GM12878 (cell line): ENCODE data around the gene HNRNPA1. TPM values are rescaled to one million over a fixed set of nuclear protein-coding genes. Genes with fewer than 3 reads are reported as not detected.

Experiments used
- ATAC-seq: fragments of 200-7000 bp; cut with Tn5 transposase; 3 replicates; pipeline ENCODE4 v1.9.1; 2020; ENCODE audit warnings: mild to moderate bottlenecking, moderate library complexity
- BruUV-seq: library from RNA; stranded (reverse); fragments of 400-500 nt; replicated peaks from 2 replicates; lab custom pipeline; 2021; lab: Mats Ljungman, UMichigan
- CTCF ChIA-PET: fragments of 300-600 bp; sonication (Branson Sonifier 250); formaldehyde crosslinking; extraction: SDS; loops from one replicate; lab custom pipeline; 2021; ENCODE audit warnings: inconsistent platforms; lab: Yijun Ruan, JAX
- POLR2A ChIA-PET: fragments of 350-600 bp; formaldehyde crosslinking; extraction: SDS; loops from one replicate; lab custom pipeline; 2021; ENCODE audit warnings: inconsistent platforms; lab: Charles Lee
- RAD21 ChIA-PET: fragments of 300-600 bp; sonication (Branson Sonifier 250); formaldehyde crosslinking; loops from one replicate; lab custom pipeline; 2023; ENCODE audit warnings: antibody characterized with exemption; ENCODE audit not compliant: unreplicated experiment; lab: Charles Lee
- SMC1A ChIA-PET: fragments of 300-600 bp; sonication (Branson Sonifier 250); formaldehyde crosslinking; loops from one replicate; lab custom pipeline; 2023; ENCODE audit not compliant: unreplicated experiment, uncharacterized antibody; lab: Charles Lee
- DNase-seq: peaks from one replicate; pipeline ENCODE4 v3.0.0-alpha.2; 2011; ENCODE audit warnings: low read depth, low spot score
- FAIRE-seq: peaks from 3 replicates; lab custom pipeline; 2011; peaks lifted over from hg19 to GRCh38; lab: Jason Lieb, UNC
- H2AFZ ChIP-seq: 2 replicates; pipeline ENCODE4 v1.6.0; 2011; ENCODE audit warnings: low read depth, low read length, control low read depth; ENCODE audit not compliant: control insufficient read depth
- H3K27ac ChIP-seq: 2 replicates; pipeline ENCODE4 v1.5.1; 2011; ENCODE audit warnings: control low read depth; ENCODE audit not compliant: control insufficient read depth, insufficient read depth
- H3K27me3 ChIP-seq, 2 experiments: replicated peaks in 1 of 2; 2 replicates each; pipeline versions ENCODE4 v1.6.0 to v1.6.1; 2011; ENCODE audit warnings: low read length in 1 of 2; ENCODE audit not compliant: control insufficient read depth in 2 of 2, insufficient read depth in 2 of 2
- H3K36me3 ChIP-seq, 2 experiments: 2 replicates each; pipeline ENCODE4 v1.5.1; 2011; ENCODE audit warnings: low read length in 1 of 2; ENCODE audit not compliant: control insufficient read depth in 2 of 2, insufficient read depth in 2 of 2
- H3K4me1 ChIP-seq: 2 replicates; pipeline ENCODE4 v1.6.1; 2011; ENCODE audit warnings: mild to moderate bottlenecking, low read length, moderate library complexity, mixed read lengths; ENCODE audit not compliant: control insufficient read depth, insufficient read depth
- H3K4me2 ChIP-seq: 2 replicates; pipeline ENCODE4 v1.6.0; 2011; ENCODE audit warnings: control low read depth; ENCODE audit not compliant: control insufficient read depth, insufficient read depth
- H3K4me3 ChIP-seq: fragments of 200-600 bp; sonication (generic); 2 replicates; pipeline ENCODE4 v1.5.1; 2016
- H3K79me2 ChIP-seq: 2 replicates; pipeline ENCODE4 v1.6.0; 2011; ENCODE audit warnings: low read length; ENCODE audit not compliant: control insufficient read depth, insufficient read depth
- H3K9ac ChIP-seq: 2 replicates; pipeline ENCODE4 v1.8.0; 2011; ENCODE audit warnings: low read length, control low read depth, mixed read lengths; ENCODE audit not compliant: control insufficient read depth, insufficient read depth
- H3K9me3 ChIP-seq: replicated peaks from 3 replicates; pipeline ENCODE4 v1.5.1; 2011; ENCODE audit warnings: mild to moderate bottlenecking, low read length; ENCODE audit not compliant: control insufficient read depth, insufficient read depth
- H4K20me1 ChIP-seq: 2 replicates; pipeline ENCODE4 v1.6.0; 2011; ENCODE audit not compliant: control insufficient read depth, insufficient read depth
- BCL3 ChIP-seq: IDR thresholded peaks from 2 replicates; pipeline ENCODE4 v1.6.1; 2011; ENCODE audit warnings: borderline replicate concordance, low read depth, mild to moderate bottlenecking, moderate library complexity, low read length; ENCODE audit not compliant: insufficient read depth, poor library complexity, severe bottlenecking
- BCLAF1 ChIP-seq: fragments of 450-650 bp; IDR thresholded peaks from 2 replicates; pipeline ENCODE4 v1.6.1; 2017; ENCODE audit warnings: antibody characterized with exemption, mild to moderate bottlenecking, moderate library complexity
- CBX5 ChIP-seq: sonication (generic); IDR thresholded peaks from 2 replicates; pipeline ENCODE4 v1.6.1; 2016; ENCODE audit warnings: low read depth, moderate library complexity, mild to moderate bottlenecking, inconsistent platforms
- EED ChIP-seq: sonication (generic); IDR thresholded peaks from 2 replicates; pipeline ENCODE4 v1.6.1; 2016; ENCODE audit warnings: antibody characterized with exemption, low read depth
- NR2F1 ChIP-seq: fragments of 450-650 bp; conservative IDR thresholded peaks from 2 replicates; pipeline ENCODE4 v1.6.1; 2017; ENCODE audit warnings: mild to moderate bottlenecking
- PML ChIP-seq: IDR thresholded peaks from 2 replicates; pipeline ENCODE4 v1.6.1; 2012; ENCODE audit warnings: low read length, inconsistent platforms
- POLR2AphosphoS2 ChIP-seq: IDR thresholded peaks from 2 replicates; pipeline ENCODE4 v1.6.1; 2011; ENCODE audit warnings: low read depth, mild to moderate bottlenecking, low read length, improper control_type of control experiment, moderate library complexity
- POLR2AphosphoS5 ChIP-seq: IDR thresholded peaks from 2 replicates; pipeline ENCODE4 v1.6.1; 2011; ENCODE audit warnings: mild to moderate bottlenecking, low read length, inconsistent platforms
- ZBED1 ChIP-seq: IDR thresholded peaks from 2 replicates; pipeline ENCODE4 v1.6.1; 2016; ENCODE audit warnings: borderline replicate concordance
- WGBS: methylation state at CpG from one replicate; pipeline ENCODE4 v1.1.6; 2016; ENCODE audit warnings: low lambda C conversion rate; ENCODE audit not compliant: insufficient replicate concordance, insufficient coverage; ENCODE audit errors: missing lambda C conversion rate; 5-methylcytosine and 5-hydroxymethylcytosine counted together
- in situ Hi-C: fragments of 300-500 bp; cut with MboI; formaldehyde crosslinking; loops from 9 replicates; pipeline ENCODE4 v1.14.3; 2018; ENCODE audit warnings: mixed read lengths
- intact Hi-C: fragments of 100-400 bp; cut with micrococcal nuclease; formaldehyde crosslinking; loops from one replicate; pipeline ENCODE4 v1.14.2; 2022; ENCODE audit not compliant: unreplicated experiment
- polyA plus RNA-seq, 11 experiments: library from polyadenylated mRNA; depleted of rRNA in 4 of 11; unstranded in 6 of 11; stranded (reverse) in 5 of 11; fragments of >200 nt; fragmentation: Nextera tagmentation in 4 of 11; fragmentation: Illumina TruSeq in 1 of 11; extraction: Ambion mirVana in 4 of 11; extraction: Trizol in 1 of 11; gene quantifications; 1 replicate in 1 of 11; 2 replicates in 10 of 11; pipeline versions ENCODE4 v1.2.1 to v1.2.3, GENCODE V29; 2011 to 2016; ENCODE audit warnings: inconsistent platforms in 2 of 11, missing spikeins in 2 of 11, low read depth in 1 of 11
- total RNA-seq, 4 experiments: library from RNA; depleted of rRNA in 3 of 4; stranded (reverse); fragments of >200 nt in 3 of 4; fragmentation: Illumina TruSeq in 1 of 4; extraction: Trizol in 1 of 4; gene quantifications; 2 replicates each; pipeline versions ENCODE4 v1.2.1 to v1.2.3, GENCODE V29; 2013 to 2021

The HNRNPA1 gene
- total and polyA plus RNA-seq, 10 of the 15 experiments (the other 5 are each of a cell fraction or from before 2014, with no cell fraction given), result 630 to 2,342 (median 1,407) TPM

GRCh38 chr12:54277823-54278276 lies 2.7 kb upstream of the HNRNPA1 start:
- Histone ChIP-seq H3K9ac (peak overlapping the region; percentile 100), H2AFZ (no peak overlapping the region), H3K4me3 (peak overlapping the region; percentile 76), H3K4me2 (peak overlapping the region; percentile 87), H3K27ac (peak overlapping the region; percentile 99; the same call in 1 of the 2 replicates), H3K36me3 (peaks cover 4 to 15% of the 10 kb centered on the region in 2 experiments), H3K27me3 (no peaks in the 10 kb centered on the region), H3K79me2 (peaks cover 86% of the 10 kb centered on the region), H4K20me1 (0 out of 2 replicates have a peak, but pooled peaks cover 4% of the 10 kb centered on the region), H3K4me1 (peaks cover 18% of the 10 kb centered on the region), H3K9me3 (no peaks in the 10 kb centered on the region)
- WGBS, result 10% methylated on average over 5 of the region's 5 CpGs
- TF ChIP-seq CBX5 (no peak), POLR2AphosphoS2 (peak; percentile 63; the same call in 1 of the 2 replicates), PML (peak; percentile 9; the same call in 1 of the 2 replicates), POLR2AphosphoS5 (0 out of 2 replicates have a peak, but pooled peaks have one; percentile 56), BCL3 (no peak), BCLAF1 (no peak), EED (peak; percentile 34; the same call in 1 of the 2 replicates), NR2F1 (peak; percentile 62), ZBED1 (peak; percentile 37; the same call in 1 of the 2 replicates)
- CTCF ChIA-PET, result interaction anchor here (1.0 to 8.4 kb wide), 6 partner anchors 9 to 82 kb away, joined by 3 to 49 read pairs (median 4); no protein-coding TSS in a partner anchor
- RAD21 ChIA-PET, result interaction anchor here (4.2 kb wide), 1 partner anchor 18 kb away, joined by 39 read pairs; no protein-coding TSS in a partner anchor
- no peak for DNase-seq
- BruUV-seq, result no TSS peak
- SMC1A ChIA-PET, result interaction anchor here (0.6 to 1.0 kb wide), 6 partner anchors 13 to 91 kb away, joined by 3 to 4 read pairs (median 4); no protein-coding TSS in a partner anchor
- FAIRE-seq, result no peak
- POLR2A ChIA-PET, result interaction anchor here (1.0 to 4.4 kb wide), 4 partner anchors 15 to 80 kb away, joined by 3 to 60 read pairs (median 3); partner anchors contain the start of gene COPZ1
- intact Hi-C loops, result loop anchor here (2.0 kb wide), 1 partner anchor 19 kb away; no protein-coding TSS in a partner anchor
- ATAC-seq, result no peak
- in situ Hi-C loops, result no loop called here
